ENCODE data around the gene KCNIP1. TPM values are rescaled to one million over a fixed set of nuclear protein-coding genes. Genes with fewer than 3 reads are reported as not detected.

The KCNIP1 gene
- total RNA-seq, 1 donor = not detected

- DNase-seq (ENCODE audit: insufficient read length, low spot score, missing footprints) = peak; percentile 76
- TF ChIP-seq CTCF (IDR thresholded peaks at IDR 0.05; ENCODE audit: extremely low read depth, low read depth, low read length) = no peak
- H3K36me3 ChIP-seq (ENCODE audit: insufficient read depth, low read length) = no peaks in the 10 kb centered on the region
- peak overlapping the region; percentile 37 for H3K27ac ChIP-seq (ENCODE audit: low read depth, low read length)
- peak overlapping the region; percentile 29 for H3K4me2 ChIP-seq (ENCODE audit: insufficient read depth, low read length)
- peaks cover 14% of the 10 kb centered on the region for H3K4me1 ChIP-seq (ENCODE audit: insufficient read depth, low read length)
- no peak overlapping the region for H2AFZ ChIP-seq (ENCODE audit: low read length)
- no peaks in the 10 kb centered on the region for H4K20me1 ChIP-seq (ENCODE audit: insufficient read depth, low read length)
- H3K9me3 ChIP-seq (ENCODE audit: low read depth, low read length) = no peaks in the 10 kb centered on the region
- no peak overlapping the region for H3K4me3 ChIP-seq (ENCODE audit: insufficient read depth, low read length)
- no peaks in the 10 kb centered on the region for H3K79me2 ChIP-seq (ENCODE audit: insufficient read depth, low read length)
- H3K27me3 ChIP-seq (ENCODE audit: insufficient read depth, low read length) = peaks cover 10% of the 10 kb centered on the region
Measured at GRCh38 chr5:170466988-170467707, 36.7 kb upstream of the KCNIP1 start.

- no peak for DNase-seq (ENCODE audit: insufficient read length, low spot score, missing footprints)
- Histone ChIP-seq H3K27me3 (ENCODE audit: insufficient read depth, low read length) (peaks cover 10% of the 10 kb centered on the region), H3K36me3 (ENCODE audit: insufficient read depth, low read length) (no peaks in the 10 kb centered on the region), H3K79me2 (ENCODE audit: insufficient read depth, low read length) (no peaks in the 10 kb centered on the region), H4K20me1 (ENCODE audit: insufficient read depth, low read length) (no peaks in the 10 kb centered on the region), H3K27ac (ENCODE audit: low read depth, low read length) (no peak overlapping the region), H3K9me3 (ENCODE audit: low read depth, low read length) (no peaks in the 10 kb centered on the region), H3K4me1 (ENCODE audit: insufficient read depth, low read length) (peaks cover 14% of the 10 kb centered on the region), H3K4me3 (ENCODE audit: insufficient read depth, low read length) (no peak overlapping the region), H3K4me2 (ENCODE audit: insufficient read depth, low read length) (no peak overlapping the region), H2AFZ (ENCODE audit: low read length) (no peak overlapping the region)
- no peak for TF ChIP-seq CTCF (IDR thresholded peaks at IDR 0.05; ENCODE audit: extremely low read depth, low read depth, low read length)
Measured at GRCh38 chr5:170468633-170469285, 35.1 kb upstream of the KCNIP1 start.

- Histone ChIP-seq H3K27me3 (ENCODE audit: insufficient read depth, low read length) (peaks cover 10% of the 10 kb centered on the region), H4K20me1 (ENCODE audit: insufficient read depth, low read length) (no peaks in the 10 kb centered on the region), H2AFZ (ENCODE audit: low read length) (no peak overlapping the region), H3K79me2 (ENCODE audit: insufficient read depth, low read length) (no peaks in the 10 kb centered on the region), H3K36me3 (ENCODE audit: insufficient read depth, low read length) (no peaks in the 10 kb centered on the region), H3K9me3 (ENCODE audit: low read depth, low read length) (no peaks in the 10 kb centered on the region), H3K4me2 (ENCODE audit: insufficient read depth, low read length) (no peak overlapping the region), H3K4me3 (ENCODE audit: insufficient read depth, low read length) (no peak overlapping the region), H3K4me1 (ENCODE audit: insufficient read depth, low read length) (peaks cover 14% of the 10 kb centered on the region), H3K27ac (ENCODE audit: low read depth, low read length) (no peak overlapping the region)
- no peak for DNase-seq (ENCODE audit: insufficient read length, low spot score, missing footprints)
- no peak for TF ChIP-seq CTCF (IDR thresholded peaks at IDR 0.05; ENCODE audit: extremely low read depth, low read depth, low read length)
Measured at GRCh38 chr5:170469414-170469813, 34.4 kb upstream of the KCNIP1 start.

GRCh38 chr5:170470275-170470674, 33.5 kb upstream of the KCNIP1 start:
- Histone ChIP-seq H2AFZ (ENCODE audit: low read length) (no peak overlapping the region), H3K36me3 (ENCODE audit: insufficient read depth, low read length) (no peaks in the 10 kb centered on the region), H4K20me1 (ENCODE audit: insufficient read depth, low read length) (no peaks in the 10 kb centered on the region), H3K4me3 (ENCODE audit: insufficient read depth, low read length) (no peak overlapping the region), H3K79me2 (ENCODE audit: insufficient read depth, low read length) (no peaks in the 10 kb centered on the region), H3K4me2 (ENCODE audit: insufficient read depth, low read length) (no peak overlapping the region), H3K27me3 (ENCODE audit: insufficient read depth, low read length) (peaks cover 5% of the 10 kb centered on the region), H3K9me3 (ENCODE audit: low read depth, low read length) (no peaks in the 10 kb centered on the region), H3K27ac (ENCODE audit: low read depth, low read length) (no peak overlapping the region), H3K4me1 (ENCODE audit: insufficient read depth, low read length) (peaks cover 14% of the 10 kb centered on the region)
- DNase-seq (ENCODE audit: insufficient read length, low spot score, missing footprints) = no peak
- TF ChIP-seq CTCF (IDR thresholded peaks at IDR 0.05; ENCODE audit: extremely low read depth, low read depth, low read length) = no peak

All from osteoblast (primary cell).